ENCODE results near the gene ZDHHC11B.
"Not testable (repeated sequence)": the region's sequence is repeated elsewhere in the genome, so short reads cannot be mapped to it uniquely, and the experiment has no call there.

DNA sequence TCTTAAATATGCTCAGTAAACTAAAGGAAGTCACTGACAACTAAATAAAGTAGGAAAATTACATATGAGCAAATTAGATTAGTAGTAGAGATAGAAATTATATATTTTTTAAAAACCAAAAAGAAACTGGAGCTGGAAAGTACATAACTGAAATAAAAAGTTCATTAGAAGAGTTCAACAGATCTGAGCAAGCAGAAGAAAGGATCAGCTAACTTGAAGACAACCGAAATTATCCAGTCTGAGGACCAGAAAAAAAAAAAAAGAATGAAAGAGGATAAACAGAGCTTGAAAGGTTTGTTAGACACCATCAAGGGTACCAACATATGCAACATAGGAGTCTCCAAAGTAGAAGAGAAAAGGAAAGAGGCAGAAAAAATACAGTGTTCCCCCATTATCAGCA, 65.2 kb downstream of the ZDHHC11B start:
- TF ChIP-seq, protein P1, sequence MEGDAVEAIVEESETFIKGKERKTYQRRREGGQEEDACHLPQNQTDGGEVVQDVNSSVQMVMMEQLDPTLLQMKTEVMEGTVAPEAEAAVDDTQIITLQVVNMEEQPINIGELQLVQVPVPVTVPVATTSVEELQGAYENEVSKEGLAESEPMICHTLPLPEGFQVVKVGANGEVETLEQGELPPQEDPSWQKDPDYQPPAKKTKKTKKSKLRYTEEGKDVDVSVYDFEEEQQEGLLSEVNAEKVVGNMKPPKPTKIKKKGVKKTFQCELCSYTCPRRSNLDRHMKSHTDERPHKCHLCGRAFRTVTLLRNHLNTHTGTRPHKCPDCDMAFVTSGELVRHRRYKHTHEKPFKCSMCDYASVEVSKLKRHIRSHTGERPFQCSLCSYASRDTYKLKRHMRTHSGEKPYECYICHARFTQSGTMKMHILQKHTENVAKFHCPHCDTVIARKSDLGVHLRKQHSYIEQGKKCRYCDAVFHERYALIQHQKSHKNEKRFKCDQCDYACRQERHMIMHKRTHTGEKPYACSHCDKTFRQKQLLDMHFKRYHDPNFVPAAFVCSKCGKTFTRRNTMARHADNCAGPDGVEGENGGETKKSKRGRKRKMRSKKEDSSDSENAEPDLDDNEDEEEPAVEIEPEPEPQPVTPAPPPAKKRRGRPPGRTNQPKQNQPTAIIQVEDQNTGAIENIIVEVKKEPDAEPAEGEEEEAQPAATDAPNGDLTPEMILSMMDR (conservative IDR thresholded peaks at IDR 0.05 in 1 of 2, IDR thresholded peaks at IDR 0.05 in 1 of 2; ENCODE audit: low read depth in 1 of 2, low read length in 2 of 2): not testable (repeated sequence)
- TF ChIP-seq EZH2 (IDR thresholded peaks at IDR 0.05; ENCODE audit: low read length, missing control alignments): not testable (repeated sequence)
